Dermis blood vessel endothelial cell (primary cell): Measurements from ENCODE around the gene DNAJA1. TPM values are rescaled to one million over a fixed set of nuclear protein-coding genes. Genes with fewer than 3 reads are reported as not detected.
"Not testable (repeated sequence)": the region's sequence is repeated elsewhere in the genome, so short reads cannot be mapped to it uniquely, and the experiment has no call there.

Experiments
- DNase-seq: peaks from one replicate; pipeline ENCODE4 v3.0.0; 2010
- total RNA-seq: library from RNA; depleted of rRNA; stranded (reverse); fragments of >200 nt; gene quantifications from 2 replicates; pipeline ENCODE4 v1.2.3, GENCODE V29; 2014

DNAJA1 gene
- 134 and 149 TPM in 2 replicates for total RNA-seq

- DNase-seq = peak; percentile 96
These were observed at the start of gene DNAJA1 for GRCh38 chr9:33024966-33025571. TSS of gene DNAJA1 (plus strand) at chr9:33025273. CDS start at chr9:33026485, 1,212 bp downstream.

- no peak for DNase-seq
These were observed 47.0 kb upstream of the DNAJA1 start for GRCh38 chr9:32978051-32978450.

- DNase-seq = peak; percentile 13
These were observed 38.1 kb upstream of the DNAJA1 start for GRCh38 chr9:32986971-32987370.

GRCh38 chr9:32989660-32990059 lies 35.4 kb upstream of the DNAJA1 start:
- DNase-seq = no peak

- no peak for DNase-seq
These were observed 33.0 kb upstream of the DNAJA1 start for GRCh38 chr9:32991897-32992594.

GRCh38 chr9:32992595-32993238 lies 32.4 kb upstream of the DNAJA1 start:
- no peak for DNase-seq

- peak; percentile 15 for DNase-seq
These were observed 24.4 kb upstream of the DNAJA1 start for GRCh38 chr9:33000682-33001055.

GRCh38 chr9:33005335-33005734 lies 19.7 kb upstream of the DNAJA1 start:
- not testable (repeated sequence) for DNase-seq

GRCh38 chr9:33007755-33008154 lies 17.3 kb upstream of the DNAJA1 start:
- no peak for DNase-seq

- DNase-seq = no peak
These were observed 13.2 kb upstream of the DNAJA1 start for GRCh38 chr9:33011831-33012230.

GRCh38 chr9:33012328-33013069 lies 12.6 kb upstream of the DNAJA1 start:
- no peak for DNase-seq

- no peak for DNase-seq
These were observed 11.0 kb upstream of the DNAJA1 start for GRCh38 chr9:33013962-33014664.

- DNase-seq = no peak
These were observed 10.4 kb upstream of the DNAJA1 start for GRCh38 chr9:33014665-33015014.

- no peak for DNase-seq
These were observed 7.6 kb upstream of the DNAJA1 start for GRCh38 chr9:33017283-33018041.

GRCh38 chr9:33019797-33020196 lies 5.3 kb upstream of the DNAJA1 start:
- no peak for DNase-seq

GRCh38 chr9:33022303-33022702 lies 2.8 kb upstream of the DNAJA1 start:
- no peak for DNase-seq

- no peak for DNase-seq
These were observed 2.3 kb upstream of the DNAJA1 start for GRCh38 chr9:33022755-33023154.

GRCh38 chr9:33023661-33024060 lies 1.4 kb upstream of the DNAJA1 start:
- no peak for DNase-seq

GRCh38 chr9:33024126-33024965 lies 727 bp upstream of the DNAJA1 start:
- peak; percentile 53 for DNase-seq

- DNase-seq = peak; percentile 80
These were observed 684 bp downstream of the DNAJA1 start for GRCh38 chr9:33025572-33026342.
